ENCODE data around the gene SPACDR.

SPACDR gene

DNA sequence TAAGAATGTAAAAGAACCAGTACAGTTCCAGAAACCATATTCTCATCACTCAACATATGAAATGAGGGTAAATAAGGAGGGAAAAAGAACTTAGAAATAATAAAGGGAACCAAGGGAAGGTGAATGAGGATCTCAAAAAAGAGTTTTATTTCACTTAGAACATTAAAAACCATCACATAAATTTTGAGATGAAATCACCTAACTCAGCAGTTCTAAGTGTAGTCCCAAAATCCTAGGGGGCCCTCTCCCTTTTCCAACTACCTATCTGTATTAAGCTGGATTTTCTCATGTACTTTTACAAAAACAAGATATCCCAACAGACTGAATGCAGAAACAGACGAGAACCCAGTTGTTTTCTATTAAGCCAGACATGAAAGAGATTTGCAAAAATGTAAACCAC lies 38.7 kb downstream of the SPACDR start:
- Histone ChIP-seq H3K4me3 (ENCODE audit: low read depth, low read length) (no peak overlapping the region), H3K27me3 (ENCODE audit: control insufficient read depth, insufficient read depth, low read length) (peaks cover 5% of the 10 kb centered on the region; the same call in 1 of the 2 replicates), H3K36me3 (ENCODE audit: control insufficient read depth, insufficient read depth, low read length) (no peaks in the 10 kb centered on the region), H3K9me3 (ENCODE audit: control insufficient read depth, insufficient read depth, low read depth, low read length) (no peaks in the 10 kb centered on the region), H3K9ac (ENCODE audit: low read length) (no peak overlapping the region), H3K27ac (ENCODE audit: low read depth, low read length) (no peak overlapping the region), H3K4me1 (ENCODE audit: control insufficient read depth, insufficient read depth, low read length) (no peaks in the 10 kb centered on the region)

GRCh38 chr7:100423315-100423714 lies 40.7 kb downstream of the SPACDR start:
- H3K9me3 ChIP-seq (ENCODE audit: control insufficient read depth, insufficient read depth, low read depth, low read length) = no peaks in the 10 kb centered on the region
- H3K4me1 ChIP-seq (ENCODE audit: control insufficient read depth, insufficient read depth, low read length) = no peaks in the 10 kb centered on the region
- H3K27me3 ChIP-seq (ENCODE audit: control insufficient read depth, insufficient read depth, low read length) = peaks cover 5% of the 10 kb centered on the region; the same call in 1 of the 2 replicates
- H3K4me3 ChIP-seq (ENCODE audit: low read depth, low read length) = no peak overlapping the region
- no peaks in the 10 kb centered on the region for H3K36me3 ChIP-seq (ENCODE audit: control insufficient read depth, insufficient read depth, low read length)
- H3K27ac ChIP-seq (ENCODE audit: low read depth, low read length) = no peak overlapping the region
- no peak overlapping the region for H3K9ac ChIP-seq (ENCODE audit: low read length)

DNA sequence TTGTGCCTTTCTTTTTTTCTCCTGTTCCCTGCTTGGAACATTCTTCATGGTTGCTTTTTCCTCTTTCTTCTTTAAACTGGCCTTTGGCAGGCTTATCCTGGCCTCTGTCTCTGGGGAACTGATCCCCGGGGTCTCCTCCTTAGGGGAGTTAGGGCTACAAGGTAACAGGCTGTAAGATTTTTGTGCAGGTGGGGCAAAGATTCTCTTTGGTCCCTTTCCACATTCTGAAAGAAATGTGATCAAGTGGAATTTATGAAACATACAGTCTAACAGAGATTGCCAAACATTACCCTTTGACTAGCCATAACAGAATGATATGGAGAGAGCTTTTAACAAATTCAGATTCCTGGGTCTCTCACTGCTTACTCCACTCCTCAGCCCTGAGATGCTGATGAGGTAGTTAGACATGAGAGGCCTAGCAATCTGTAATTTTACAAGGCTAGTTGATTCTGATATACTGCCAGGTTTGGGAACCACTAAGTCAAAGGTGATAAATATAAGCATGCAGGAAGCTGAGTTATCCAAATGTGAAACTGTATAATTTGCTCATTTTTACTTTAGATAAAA lies 44.3 kb downstream of the SPACDR start:
- Histone ChIP-seq H3K4me3 (ENCODE audit: low read depth, low read length) (no peak overlapping the region), H3K27me3 (ENCODE audit: control insufficient read depth, insufficient read depth, low read length) (no peaks in the 10 kb centered on the region), H3K9me3 (ENCODE audit: control insufficient read depth, insufficient read depth, low read depth, low read length) (no peaks in the 10 kb centered on the region), H3K4me1 (ENCODE audit: control insufficient read depth, insufficient read depth, low read length) (no peaks in the 10 kb centered on the region), H3K27ac (ENCODE audit: low read depth, low read length) (no peak overlapping the region), H3K36me3 (ENCODE audit: control insufficient read depth, insufficient read depth, low read length) (no peaks in the 10 kb centered on the region), H3K9ac (ENCODE audit: low read length) (no peak overlapping the region)

DNA sequence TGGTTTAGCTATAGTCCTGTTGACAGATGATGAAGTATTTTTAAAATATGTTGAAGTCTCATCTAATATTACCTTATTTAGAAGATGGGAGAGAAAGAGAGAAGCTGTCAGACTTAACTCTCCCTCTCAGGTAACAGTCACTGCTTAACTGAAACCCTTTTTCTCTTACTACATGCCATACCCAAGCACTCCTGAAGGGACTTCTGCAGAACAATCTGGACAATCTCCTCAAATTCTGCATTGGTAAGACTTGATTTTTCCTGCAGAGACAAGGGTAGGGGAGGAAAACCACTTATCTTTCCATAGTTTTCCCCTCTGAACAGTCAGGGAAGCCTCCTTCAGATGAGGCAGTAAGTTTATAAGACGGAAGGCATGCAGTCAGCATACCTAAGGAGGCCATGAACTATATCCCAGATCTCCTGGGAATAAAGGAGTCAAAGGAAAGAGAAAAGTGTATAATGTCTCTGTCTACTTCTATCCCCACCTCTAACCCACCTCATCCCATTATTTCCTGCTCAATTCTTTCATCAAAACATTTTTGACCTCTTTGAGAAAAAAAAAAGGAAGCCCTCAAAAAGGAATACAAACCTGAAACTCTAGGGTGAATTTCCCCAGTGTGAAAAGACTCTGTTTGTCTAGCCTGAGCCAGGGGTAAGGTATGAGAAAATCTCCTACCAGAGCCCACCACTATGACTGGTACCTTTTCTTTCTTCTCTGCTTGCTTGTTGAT lies 45.0 kb downstream of the SPACDR start:
- H3K9ac ChIP-seq (ENCODE audit: low read length) = no peak overlapping the region
- H3K27me3 ChIP-seq (ENCODE audit: control insufficient read depth, insufficient read depth, low read length) = no peaks in the 10 kb centered on the region
- H3K4me1 ChIP-seq (ENCODE audit: control insufficient read depth, insufficient read depth, low read length) = no peaks in the 10 kb centered on the region
- H3K9me3 ChIP-seq (ENCODE audit: control insufficient read depth, insufficient read depth, low read depth, low read length) = no peaks in the 10 kb centered on the region
- H3K4me3 ChIP-seq (ENCODE audit: low read depth, low read length) = no peak overlapping the region
- no peak overlapping the region for H3K27ac ChIP-seq (ENCODE audit: low read depth, low read length)
- H3K36me3 ChIP-seq (ENCODE audit: control insufficient read depth, insufficient read depth, low read length) = no peaks in the 10 kb centered on the region

DNA sequence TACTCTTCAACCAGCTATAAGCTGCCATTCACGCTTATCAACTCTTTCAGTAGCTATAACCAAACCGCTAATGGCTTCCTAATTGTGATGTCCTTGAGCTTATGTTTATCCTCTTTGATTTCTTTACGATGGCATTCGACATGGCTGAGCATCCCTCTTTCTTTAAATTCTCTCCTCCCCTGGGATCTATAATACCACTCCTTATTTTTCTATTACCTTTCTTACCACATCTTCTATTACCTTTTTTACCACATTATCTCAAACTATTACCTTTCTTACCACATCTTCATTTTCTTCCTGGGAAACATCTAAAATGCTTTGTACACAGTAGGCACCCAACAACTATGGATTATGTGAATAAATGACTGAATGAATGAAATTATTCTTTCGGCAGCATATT lies 48.6 kb downstream of the SPACDR start:
- Histone ChIP-seq H3K36me3 (ENCODE audit: control insufficient read depth, insufficient read depth, low read length) (no peaks in the 10 kb centered on the region), H3K27me3 (ENCODE audit: control insufficient read depth, insufficient read depth, low read length) (peaks cover 6% of the 10 kb centered on the region; the same call in 1 of the 2 replicates), H3K9ac (ENCODE audit: low read length) (no peak overlapping the region), H3K4me1 (ENCODE audit: control insufficient read depth, insufficient read depth, low read length) (no peaks in the 10 kb centered on the region), H3K9me3 (ENCODE audit: control insufficient read depth, insufficient read depth, low read depth, low read length) (no peaks in the 10 kb centered on the region), H3K27ac (ENCODE audit: low read depth, low read length) (no peak overlapping the region), H3K4me3 (ENCODE audit: low read depth, low read length) (no peak overlapping the region)

GRCh38 chr7:100413889-100414288 lies 50.2 kb downstream of the SPACDR start:
- Histone ChIP-seq H3K9ac (ENCODE audit: low read length) (no peak overlapping the region), H3K4me1 (ENCODE audit: control insufficient read depth, insufficient read depth, low read length) (no peaks in the 10 kb centered on the region), H3K4me3 (ENCODE audit: low read depth, low read length) (no peak overlapping the region), H3K36me3 (ENCODE audit: control insufficient read depth, insufficient read depth, low read length) (no peaks in the 10 kb centered on the region), H3K9me3 (ENCODE audit: control insufficient read depth, insufficient read depth, low read depth, low read length) (no peaks in the 10 kb centered on the region), H3K27me3 (ENCODE audit: control insufficient read depth, insufficient read depth, low read length) (peaks cover 21% of the 10 kb centered on the region; the same call in 1 of the 2 replicates), H3K27ac (ENCODE audit: low read depth, low read length) (no peak overlapping the region)

- peaks cover 21% of the 10 kb centered on the region; the same call in 1 of the 2 replicates for H3K27me3 ChIP-seq (ENCODE audit: control insufficient read depth, insufficient read depth, low read length)
Measured at GRCh38 chr7:100413346-100413745, 50.7 kb downstream of the SPACDR start.

DNA sequence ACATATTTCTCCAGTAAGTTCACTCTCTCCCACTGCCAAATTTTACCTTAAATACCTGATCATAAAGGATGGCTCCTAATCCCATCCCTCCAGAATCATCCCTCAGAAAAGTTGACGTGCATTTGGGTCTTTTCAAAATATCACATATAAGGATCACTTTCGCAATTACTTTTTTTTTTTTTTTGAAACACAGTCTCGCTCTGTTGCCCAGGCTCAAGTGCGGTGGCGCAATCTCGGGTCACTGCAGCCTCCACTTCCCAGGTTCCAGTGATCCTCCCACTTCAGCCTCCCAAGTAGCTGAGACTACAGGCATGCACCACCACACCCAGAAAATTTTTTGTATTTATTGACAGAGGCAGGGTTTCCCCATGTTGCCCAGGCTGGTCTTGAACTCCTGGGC lies 53.0 kb downstream of the SPACDR start:
- peaks cover 3% of the 10 kb centered on the region; the same call in 1 of the 2 replicates for H3K4me1 ChIP-seq (ENCODE audit: control insufficient read depth, insufficient read depth, low read length)
- H3K9me3 ChIP-seq (ENCODE audit: control insufficient read depth, insufficient read depth, low read depth, low read length) = no peaks in the 10 kb centered on the region
- H3K4me3 ChIP-seq (ENCODE audit: low read depth, low read length) = no peak overlapping the region
- H3K27me3 ChIP-seq (ENCODE audit: control insufficient read depth, insufficient read depth, low read length) = peaks cover 21% of the 10 kb centered on the region; the same call in 1 of the 2 replicates
- H3K27ac ChIP-seq (ENCODE audit: low read depth, low read length) = no peak overlapping the region
- H3K36me3 ChIP-seq (ENCODE audit: control insufficient read depth, insufficient read depth, low read length) = no peaks in the 10 kb centered on the region
- H3K9ac ChIP-seq (ENCODE audit: low read length) = no peak overlapping the region

More at GRCh38 chr7:100413346-100413745, 50.7 kb downstream of the SPACDR start:
- no peaks in the 10 kb centered on the region for H3K9me3 ChIP-seq (ENCODE audit: control insufficient read depth, insufficient read depth, low read depth, low read length)
- no peak overlapping the region for H3K9ac ChIP-seq (ENCODE audit: low read length)
- H3K4me3 ChIP-seq (ENCODE audit: low read depth, low read length) = no peak overlapping the region
- H3K4me1 ChIP-seq (ENCODE audit: control insufficient read depth, insufficient read depth, low read length) = no peaks in the 10 kb centered on the region
- no peaks in the 10 kb centered on the region for H3K36me3 ChIP-seq (ENCODE audit: control insufficient read depth, insufficient read depth, low read length)
- H3K27ac ChIP-seq (ENCODE audit: low read depth, low read length) = no peak overlapping the region

DNA sequence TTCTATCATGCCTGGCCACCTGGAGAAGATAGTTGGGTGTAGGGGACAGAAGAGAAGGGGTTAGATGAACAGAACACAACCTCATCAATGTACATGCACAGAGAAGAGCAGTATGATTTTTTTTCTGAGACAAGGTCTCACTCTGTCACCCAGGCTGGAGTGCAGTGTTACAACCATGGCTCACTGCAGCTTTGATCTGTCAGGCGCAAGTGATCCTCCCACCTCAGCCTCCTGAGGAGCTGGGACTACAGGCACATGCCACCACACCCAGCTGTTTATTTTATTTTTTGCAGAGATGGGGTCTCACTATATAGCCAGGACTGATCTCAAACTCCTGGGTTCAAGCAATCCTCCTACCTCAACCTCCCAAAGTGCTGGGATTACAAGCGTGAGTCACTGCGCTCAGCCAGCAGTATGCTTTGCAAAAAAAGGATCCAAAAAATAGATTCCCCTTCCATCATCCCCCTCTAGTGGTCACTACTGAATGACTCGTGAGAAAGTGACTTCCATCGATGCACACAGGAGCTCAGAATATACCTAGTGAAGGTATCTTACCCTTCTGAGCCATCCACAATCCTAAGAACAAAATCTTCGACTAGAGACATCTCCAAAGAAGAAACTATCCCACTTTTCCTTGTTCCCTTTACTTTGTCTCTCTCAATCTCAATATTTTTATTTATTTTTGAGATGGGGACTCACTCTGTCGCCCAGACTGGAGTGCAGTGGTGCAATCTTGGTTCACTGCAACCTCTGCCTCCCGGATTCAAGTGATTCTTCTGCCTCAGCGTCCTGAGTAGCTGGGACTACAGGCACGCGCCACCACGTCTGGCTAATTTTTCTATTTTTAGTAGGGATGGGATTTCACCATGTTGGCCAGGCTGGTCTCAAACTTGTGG lies 56.5 kb downstream of the SPACDR start:
- Histone ChIP-seq H3K9me3 (ENCODE audit: control insufficient read depth, insufficient read depth, low read depth, low read length) (no peaks in the 10 kb centered on the region), H3K27ac (ENCODE audit: low read depth, low read length) (no peak overlapping the region), H3K4me3 (ENCODE audit: low read depth, low read length) (no peak overlapping the region), H3K4me1 (ENCODE audit: control insufficient read depth, insufficient read depth, low read length) (peaks cover 3% of the 10 kb centered on the region; the same call in 1 of the 2 replicates), H3K27me3 (ENCODE audit: control insufficient read depth, insufficient read depth, low read length) (peaks cover 21% of the 10 kb centered on the region; the same call in 1 of the 2 replicates), H3K9ac (ENCODE audit: low read length) (no peak overlapping the region), H3K36me3 (ENCODE audit: control insufficient read depth, insufficient read depth, low read length) (no peaks in the 10 kb centered on the region)

GRCh38 chr7:100406767-100407166 lies 57.3 kb downstream of the SPACDR start:
- Histone ChIP-seq H3K4me1 (ENCODE audit: control insufficient read depth, insufficient read depth, low read length) (peaks cover 3% of the 10 kb centered on the region; the same call in 1 of the 2 replicates), H3K36me3 (ENCODE audit: control insufficient read depth, insufficient read depth, low read length) (no peaks in the 10 kb centered on the region), H3K27me3 (ENCODE audit: control insufficient read depth, insufficient read depth, low read length) (peaks cover 22% of the 10 kb centered on the region; the same call in 1 of the 2 replicates), H3K9ac (ENCODE audit: low read length) (no peak overlapping the region), H3K27ac (ENCODE audit: low read depth, low read length) (no peak overlapping the region), H3K9me3 (ENCODE audit: control insufficient read depth, insufficient read depth, low read depth, low read length) (no peaks in the 10 kb centered on the region), H3K4me3 (ENCODE audit: low read depth, low read length) (no peak overlapping the region)

All from HUES6 (cell line).